GM19328 (cell line): ENCODE measurements around the gene SOCS2.

ENCODE experiments used
- ATAC-seq: cut with Tn5 transposase; IDR thresholded peaks from one replicate; pipeline ENCODE4 v1.9.1; 2021; ENCODE audit warnings: mild to moderate bottlenecking, moderate library complexity; ENCODE audit not compliant: unreplicated experiment

SOCS2 gene

DNA sequence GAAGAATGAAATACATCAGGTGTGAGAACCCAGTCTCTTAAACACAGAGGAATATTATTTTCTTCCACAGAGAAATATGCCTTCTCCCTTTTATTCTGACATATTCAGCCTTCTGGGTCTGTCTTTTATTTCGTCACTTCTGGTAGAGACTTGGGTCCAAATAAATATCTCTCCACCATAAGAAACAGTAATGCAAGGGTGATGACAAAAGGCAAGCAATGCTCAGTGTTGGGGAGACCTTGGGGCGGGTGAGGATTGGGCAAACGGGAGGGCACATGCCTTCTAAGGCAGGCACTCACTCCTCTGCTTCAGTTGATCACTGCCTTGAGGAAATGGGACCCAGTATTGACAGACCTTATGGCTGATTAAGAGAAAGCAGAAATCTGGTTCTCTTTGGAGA lies 6.7 kb upstream of the SOCS2 start:
- ATAC-seq = no peak

DNA sequence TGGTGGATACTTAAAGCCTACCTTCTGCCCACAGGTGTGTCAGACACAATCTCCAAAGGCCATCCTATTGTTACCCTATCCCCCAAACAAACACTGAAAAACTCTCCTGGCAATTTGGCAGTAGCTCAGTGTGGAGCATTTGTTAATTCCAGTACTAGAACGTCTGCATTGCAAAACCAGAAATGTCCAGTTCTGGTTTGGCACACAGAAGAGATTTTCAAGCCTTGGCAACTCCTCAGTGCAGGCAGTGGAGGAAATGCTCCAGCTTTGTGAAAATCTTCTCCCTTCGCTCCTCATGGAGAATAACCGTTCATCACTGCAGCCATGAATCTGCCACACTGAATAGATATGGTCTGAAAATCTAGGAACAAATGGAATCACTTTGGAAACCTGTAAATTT lies 5.3 kb upstream of the SOCS2 start:
- ATAC-seq = no peak

DNA sequence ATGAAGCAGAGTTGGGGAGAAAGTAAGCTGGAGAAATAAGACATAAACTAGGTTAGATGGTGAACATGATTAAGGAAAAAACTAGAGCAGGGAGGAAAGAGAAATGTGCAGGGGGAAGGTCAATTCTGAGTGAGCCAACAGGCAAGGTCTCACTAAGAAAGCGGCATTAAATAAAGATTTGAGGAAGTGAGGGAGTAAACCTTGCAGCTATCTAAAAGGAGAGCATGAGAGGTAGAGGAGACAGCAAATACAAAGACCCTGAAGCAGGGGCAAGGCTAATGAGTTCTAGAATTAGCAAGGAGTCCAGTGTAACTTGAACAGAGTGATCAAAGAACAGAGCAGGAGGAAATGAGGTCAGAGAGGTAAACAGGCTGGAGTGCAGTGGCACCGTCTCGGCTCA lies 4.4 kb upstream of the SOCS2 start:
- no peak for ATAC-seq

DNA sequence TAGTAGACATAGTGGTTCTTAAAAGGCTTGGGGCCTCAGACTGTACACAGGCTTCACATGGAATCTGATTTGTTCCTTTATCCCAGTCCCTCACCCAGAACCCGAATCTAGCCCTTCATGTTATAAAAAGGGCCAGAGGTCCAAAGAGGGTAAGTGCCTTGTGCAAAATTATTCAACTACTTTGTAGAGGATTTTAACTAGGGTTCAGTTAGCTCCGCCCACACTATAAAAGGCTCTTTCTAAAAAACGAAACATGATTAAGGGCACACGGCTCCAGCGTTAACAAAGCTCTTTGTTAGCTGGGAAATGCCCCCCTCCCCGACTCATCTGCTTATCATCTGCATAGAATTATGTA lies 3.2 kb upstream of the SOCS2 start:
- ATAC-seq = no peak

DNA sequence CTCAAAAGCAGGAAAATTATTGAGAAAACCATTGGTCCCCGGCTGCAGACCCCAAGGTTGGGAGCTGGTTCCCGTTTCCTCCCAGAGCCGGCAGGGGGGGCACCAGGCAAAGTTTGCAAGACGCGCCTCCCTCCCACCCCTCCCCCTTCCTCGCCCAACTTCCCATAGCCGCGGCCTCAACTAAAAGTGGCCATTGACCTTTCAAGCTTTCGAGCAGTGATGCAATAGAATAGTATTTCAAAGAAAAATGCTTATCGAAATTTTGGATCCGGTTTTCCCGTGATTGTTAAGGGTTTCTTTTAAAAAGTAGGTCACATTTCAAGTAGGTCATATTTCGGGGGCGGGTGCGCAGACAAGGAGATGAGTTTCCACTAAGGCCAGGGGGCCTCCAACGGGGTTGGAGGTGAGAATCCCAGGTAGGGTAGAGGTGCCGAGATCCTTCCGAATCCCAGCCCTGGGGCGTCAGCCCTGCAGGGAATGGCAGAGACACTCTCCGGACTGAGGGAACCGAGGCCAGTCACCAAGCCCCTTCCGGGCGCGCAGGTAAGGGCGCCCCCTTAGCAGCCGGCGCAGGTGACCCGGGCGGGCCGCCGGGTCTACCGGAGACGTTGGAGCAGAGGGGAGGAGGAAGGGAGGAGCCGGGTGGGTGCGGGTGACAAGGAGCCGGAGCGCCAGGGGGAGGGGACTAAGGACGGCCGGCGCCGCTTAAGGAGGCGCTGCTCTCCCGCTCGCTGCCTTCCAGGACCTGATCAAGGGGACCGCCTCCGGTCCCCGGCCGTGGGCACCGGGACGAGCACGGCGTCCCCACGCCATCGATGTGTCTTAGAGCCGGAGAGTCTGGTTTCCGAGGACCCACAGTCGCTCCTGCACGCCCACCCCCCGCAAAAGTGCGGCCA lies 2.6 kb upstream of the SOCS2 start:
- ATAC-seq = peak; percentile 41

DNA sequence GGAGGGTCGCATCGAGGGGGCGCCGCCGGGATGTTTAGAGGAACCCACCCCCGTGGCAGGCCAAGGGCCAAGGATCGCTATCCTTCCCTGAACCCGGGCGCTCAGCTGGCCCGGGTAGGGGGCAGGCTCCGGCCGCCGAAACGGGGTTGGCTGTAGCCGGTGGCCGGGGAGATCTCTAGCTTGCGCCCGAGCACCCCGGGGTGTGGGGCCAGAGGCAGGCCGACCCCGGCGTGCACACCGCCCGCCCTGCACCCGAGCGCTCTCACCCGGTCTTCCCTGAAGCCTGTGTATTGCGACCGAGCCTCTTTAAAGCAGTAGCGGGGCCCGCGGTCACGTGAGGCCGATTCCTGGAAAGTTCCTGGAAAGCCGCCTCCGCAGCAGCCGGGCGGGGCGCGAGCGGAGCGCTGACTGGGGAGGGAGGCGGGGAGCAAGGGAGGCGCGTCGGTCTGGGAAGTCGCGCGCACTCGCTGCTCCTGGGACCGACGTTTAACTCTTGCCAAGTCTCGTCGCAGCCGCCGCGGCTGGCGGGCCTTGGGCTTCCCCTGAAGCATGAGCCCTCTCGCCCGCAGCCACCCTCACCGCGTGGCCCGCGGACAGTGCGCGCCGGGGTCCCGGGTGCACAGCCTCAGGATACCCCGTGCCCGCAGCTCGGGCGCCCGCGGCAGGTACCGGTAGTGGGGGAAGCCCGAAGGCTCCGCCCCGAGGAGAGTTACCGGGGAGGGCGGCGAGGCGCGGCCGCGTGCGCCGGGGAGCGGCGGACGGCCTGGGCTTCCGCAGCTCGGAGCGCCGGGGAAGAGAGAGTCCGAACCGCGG lies 1.7 kb upstream of the SOCS2 start:
- ATAC-seq = peak; percentile 43

DNA sequence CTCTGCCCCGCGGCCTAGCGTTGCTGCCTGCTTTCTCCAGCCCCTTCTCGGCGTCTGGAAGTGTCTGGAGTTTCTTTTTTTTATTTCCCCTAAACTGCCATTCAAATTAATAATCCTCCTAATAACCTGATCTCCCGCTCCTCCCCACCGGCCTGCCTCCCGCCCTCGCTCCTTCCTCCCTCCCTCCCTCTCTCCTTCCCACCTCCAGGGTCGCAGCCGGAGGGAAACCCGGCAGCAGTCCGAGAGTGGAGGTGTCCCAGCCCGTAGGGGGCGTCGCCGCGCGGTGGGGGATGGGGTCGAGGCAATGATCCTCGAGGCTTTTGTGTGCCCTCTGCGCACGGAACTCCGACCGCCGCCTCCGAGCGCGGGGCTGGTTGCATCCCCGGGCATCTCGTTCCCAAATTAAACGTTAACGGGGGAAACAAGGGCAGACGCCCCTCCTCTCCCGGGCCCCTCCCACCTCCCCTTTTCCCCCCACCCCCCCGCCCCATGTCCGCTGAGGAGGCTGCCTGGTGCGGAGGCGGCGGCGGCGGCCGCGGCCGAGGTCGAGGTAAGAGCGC lies 1.0 kb upstream of the SOCS2 start:
- ATAC-seq = peak; percentile 10

DNA sequence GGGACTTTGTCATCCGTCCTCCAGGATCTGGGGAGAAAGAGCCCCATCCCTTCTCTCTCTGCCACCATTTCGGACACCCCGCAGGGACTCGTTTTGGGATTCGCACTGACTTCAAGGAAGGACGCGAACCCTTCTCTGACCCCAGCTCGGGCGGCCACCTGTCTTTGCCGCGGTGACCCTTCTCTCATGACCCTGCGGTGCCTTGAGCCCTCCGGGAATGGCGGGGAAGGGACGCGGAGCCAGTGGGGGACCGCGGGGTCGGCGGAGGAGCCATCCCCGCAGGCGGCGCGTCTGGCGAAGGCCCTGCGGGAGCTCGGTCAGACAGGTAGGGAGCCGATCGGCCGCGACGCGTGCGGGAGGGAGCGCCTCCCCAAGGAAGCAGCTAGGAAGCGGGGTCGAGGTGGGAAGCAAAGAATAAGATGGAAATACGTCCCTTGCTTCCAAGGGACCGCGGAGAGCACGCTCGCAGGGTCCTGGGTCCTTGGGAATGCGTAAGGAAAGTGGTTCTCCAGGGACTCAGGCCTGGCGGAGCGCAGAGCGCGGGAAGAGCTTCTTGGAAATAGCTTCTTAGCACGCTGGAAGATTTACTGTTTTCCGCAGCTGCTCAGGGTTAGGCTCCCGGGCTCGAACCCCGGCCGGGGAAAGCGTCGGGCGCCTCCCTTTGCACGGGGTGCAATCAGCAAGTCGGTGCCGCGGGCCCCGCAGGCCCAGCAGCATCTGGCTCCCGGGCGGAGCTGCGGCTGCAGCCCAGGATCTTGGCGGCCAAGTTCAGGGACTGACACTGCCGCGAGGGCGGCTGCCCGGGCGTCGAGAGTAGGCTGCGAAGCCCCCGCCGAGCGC lies 457 bp downstream of the SOCS2 start:
- no peak for ATAC-seq

DNA sequence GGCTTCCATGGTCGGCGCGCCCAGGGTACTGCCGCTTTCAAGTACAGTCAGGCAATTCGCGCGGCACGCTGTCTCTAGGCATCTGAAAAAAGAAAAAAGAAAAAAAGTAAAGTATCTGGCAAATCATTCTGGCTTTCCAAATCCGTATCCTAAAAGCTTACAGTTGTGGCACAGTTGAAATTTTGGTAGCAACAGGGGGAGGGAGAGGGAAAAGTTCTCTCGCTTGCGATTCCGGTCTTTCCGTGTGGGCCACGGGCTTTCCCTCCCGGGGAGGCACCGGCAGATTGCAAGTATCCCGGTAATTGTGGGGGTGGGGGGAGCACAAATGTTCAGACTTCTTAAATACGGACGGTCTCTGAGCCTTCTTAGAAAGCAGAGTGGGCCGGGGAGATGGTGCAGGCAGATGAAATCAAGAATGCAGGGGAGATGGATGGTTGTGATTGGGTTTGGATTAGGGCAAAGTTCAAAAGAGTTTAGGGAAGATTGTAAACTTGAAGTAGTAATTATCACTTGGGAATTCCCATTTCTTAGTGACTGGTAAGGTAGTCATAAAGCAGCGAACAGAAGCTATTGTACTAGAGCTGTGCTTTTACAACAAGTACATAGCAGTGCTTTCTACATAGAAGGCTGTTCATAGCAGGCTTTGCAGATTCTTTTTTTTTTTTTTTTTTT lies 1.2 kb downstream of the SOCS2 start:
- no peak for ATAC-seq

DNA sequence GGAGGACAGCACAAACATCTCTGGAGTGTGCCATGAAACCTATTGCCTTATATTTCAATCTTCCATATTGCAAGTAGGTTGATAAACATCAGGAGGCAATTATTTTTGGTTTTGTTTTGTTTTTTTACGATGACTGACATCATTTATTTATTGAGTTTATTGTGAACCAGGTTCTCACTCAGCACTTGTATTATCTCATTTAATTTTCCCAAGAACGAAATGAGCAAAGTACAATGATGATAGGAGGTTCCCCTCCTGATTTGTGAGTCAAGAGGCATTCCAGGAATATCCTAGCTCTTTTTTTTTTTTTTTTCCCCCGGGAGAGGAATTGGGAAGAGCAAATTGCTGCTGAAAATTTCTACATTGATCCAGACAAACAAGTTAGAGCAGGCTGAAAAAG lies 4.7 kb downstream of the SOCS2 start:
- ATAC-seq = no peak

DNA sequence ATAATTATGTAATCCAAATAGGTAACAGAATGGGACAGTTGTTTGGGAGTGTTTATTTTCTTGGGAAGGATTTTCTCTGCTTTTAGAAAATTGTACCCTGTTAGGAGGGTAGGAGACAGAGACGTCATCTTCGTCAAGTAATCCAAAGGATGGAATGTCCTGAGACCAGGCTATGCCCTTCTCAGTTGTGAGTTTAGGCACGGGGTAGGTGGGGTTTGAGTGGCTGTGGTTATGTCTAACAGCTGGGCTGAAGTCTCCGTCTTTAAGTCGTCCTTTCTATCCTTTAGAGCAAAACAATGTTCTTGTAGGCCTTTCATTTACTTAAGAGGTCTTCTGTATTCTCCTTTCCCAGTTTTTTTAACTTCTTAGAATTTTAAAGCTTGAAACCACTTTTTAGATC lies 5.7 kb downstream of the SOCS2 start:
- ATAC-seq = no peak

DNA sequence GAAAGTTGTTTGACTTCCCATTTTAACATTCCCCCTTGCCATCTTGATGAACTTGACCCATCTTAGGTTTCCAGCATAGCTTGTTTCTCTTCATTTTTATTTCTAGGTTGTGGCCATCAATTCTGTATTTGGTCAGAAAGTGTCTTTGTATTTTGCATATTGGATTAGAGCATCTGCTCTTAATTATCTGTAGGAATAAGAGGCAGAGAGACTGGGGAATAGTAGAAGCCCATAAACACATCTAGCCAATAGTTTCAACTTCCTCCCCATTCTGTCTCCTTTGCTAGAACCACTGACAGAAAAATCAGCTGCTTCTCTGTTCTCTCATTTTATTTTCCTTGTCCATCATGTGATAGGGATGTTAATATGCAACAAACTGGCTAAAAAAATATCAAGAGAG lies 8.2 kb downstream of the SOCS2 start:
- ATAC-seq = no peak

DNA sequence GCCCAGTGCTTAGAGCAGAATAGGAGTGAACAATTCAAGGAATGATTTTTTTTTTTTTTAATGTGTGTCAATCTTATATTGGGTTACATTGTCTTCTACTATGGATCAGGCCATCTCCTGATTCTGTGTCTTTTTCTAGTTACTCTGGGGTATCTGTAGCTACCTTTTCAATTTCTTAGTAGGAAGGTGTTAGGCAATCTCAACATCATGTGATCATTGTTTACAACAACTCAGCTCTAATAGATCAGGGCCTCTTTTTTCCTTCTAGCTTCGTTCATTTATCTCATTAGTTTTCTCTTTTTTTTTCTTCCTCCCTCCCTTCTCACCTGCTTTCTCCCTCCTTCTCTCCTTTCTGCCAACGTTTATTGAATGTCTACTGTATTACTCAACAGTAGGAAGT lies 8.9 kb downstream of the SOCS2 start:
- ATAC-seq = no peak

DNA sequence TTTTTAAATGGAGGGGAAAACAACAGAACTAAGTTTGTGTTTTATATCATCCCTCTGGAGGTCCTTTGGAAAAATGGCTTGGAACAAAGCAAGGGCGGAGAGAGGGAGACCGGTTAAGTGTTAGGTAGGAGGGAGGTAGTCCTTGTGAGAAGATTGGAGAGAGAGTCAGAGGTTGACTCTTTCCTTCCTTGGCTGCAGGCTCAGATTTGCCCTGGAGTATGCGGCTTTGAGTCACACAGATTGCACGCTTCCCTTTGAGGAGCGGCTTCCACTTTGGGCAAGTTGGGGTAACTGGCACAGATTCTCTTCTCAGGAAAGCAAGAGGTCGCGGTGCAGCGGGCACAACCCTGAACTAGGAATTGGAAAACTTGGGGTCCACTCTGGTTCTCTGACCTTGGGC lies 9.9 kb downstream of the SOCS2 start:
- ATAC-seq = no peak

DNA sequence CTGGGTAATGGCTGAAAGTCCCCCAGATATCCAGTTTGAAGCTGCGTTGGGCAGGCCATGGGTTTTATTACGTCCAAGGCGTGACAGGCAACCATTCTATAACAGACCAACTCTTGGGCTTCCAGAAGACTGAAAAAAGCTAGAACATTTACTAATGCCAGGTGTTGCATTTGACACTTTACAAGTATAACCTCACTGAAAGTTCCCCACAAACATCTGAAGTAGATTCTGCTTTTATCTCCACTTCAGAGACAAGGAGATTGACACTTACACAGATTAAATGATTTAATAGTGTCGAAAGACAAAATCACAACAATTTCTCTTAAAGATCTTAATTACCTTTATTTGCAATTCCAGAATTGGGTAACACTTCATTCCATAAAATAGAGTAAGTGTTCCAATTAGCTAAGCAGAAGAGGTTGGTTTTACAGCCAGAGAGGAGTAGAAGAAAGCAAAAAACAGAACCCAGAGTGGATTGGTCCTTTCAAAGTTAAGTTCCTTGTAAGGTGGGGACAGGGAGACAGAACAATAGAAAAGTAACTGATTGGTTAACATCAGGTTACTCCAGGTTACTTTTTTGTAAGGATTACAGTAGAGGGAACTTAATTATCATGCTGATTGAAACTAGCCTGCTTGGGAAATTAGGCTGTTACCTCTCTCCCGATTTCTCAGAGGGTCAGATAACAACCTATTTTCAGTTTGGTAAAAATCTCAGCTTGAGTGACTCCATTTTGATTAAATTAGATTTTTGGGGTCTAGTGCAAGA lies 11.3 kb downstream of the SOCS2 start:
- ATAC-seq = no peak

DNA sequence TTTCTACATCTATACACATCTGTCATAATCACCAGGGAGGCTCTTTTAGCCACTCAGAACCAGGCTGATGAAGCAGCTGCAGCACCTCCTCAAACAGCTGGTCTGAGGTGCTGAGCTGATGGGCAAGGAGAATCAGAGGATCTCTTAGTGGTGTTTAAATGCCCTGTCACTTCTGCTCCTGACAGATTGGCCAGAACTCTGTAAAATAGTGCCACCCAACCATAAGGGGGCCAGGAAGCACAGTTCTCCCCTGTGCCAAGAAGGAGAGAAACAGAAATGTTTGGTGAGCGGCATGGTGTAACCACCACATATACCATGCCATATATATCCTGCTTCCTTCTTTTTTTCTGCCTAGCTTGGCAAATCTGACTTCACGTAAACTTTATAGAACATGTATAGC lies 12.8 kb downstream of the SOCS2 start:
- no peak for ATAC-seq

DNA sequence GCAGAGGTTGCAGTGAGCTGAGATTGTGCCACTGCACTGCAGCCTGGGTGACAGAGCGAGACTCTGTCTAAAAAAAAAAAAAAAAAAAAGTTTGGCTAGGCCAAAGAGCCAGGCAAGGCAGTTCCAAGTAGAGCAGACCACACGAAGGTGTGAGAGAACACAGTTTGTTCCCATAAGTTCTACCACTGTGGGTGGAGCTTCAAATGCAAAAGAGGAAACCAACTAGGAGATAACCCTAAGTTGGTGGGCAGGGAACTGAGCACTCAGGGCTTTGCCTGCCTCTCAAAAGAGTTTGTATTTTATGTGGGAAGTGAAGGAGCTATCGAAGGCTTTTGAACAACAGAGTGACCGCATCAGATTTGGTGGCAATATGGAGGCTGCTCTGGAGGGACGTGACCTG lies 15.1 kb downstream of the SOCS2 start:
- ATAC-seq = no peak

DNA sequence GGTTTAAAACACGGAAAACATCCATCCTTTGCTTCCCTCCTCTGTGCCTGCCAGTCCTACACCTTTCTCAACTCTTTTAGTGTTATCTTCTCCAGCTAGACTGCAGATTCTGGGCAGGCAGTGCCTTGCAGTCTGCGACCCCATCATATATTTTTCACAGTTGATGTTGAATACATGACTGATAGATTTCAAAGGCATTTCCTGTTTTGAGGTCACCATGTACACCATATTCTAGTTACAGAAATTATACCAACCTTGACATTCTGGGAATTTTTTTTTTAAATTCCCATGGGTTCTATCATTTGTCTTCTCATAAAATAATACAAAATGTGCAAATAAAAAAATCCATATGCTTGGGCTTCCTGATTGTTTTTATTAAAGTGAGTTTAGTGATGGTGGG lies 16.6 kb downstream of the SOCS2 start:
- no peak for ATAC-seq

DNA sequence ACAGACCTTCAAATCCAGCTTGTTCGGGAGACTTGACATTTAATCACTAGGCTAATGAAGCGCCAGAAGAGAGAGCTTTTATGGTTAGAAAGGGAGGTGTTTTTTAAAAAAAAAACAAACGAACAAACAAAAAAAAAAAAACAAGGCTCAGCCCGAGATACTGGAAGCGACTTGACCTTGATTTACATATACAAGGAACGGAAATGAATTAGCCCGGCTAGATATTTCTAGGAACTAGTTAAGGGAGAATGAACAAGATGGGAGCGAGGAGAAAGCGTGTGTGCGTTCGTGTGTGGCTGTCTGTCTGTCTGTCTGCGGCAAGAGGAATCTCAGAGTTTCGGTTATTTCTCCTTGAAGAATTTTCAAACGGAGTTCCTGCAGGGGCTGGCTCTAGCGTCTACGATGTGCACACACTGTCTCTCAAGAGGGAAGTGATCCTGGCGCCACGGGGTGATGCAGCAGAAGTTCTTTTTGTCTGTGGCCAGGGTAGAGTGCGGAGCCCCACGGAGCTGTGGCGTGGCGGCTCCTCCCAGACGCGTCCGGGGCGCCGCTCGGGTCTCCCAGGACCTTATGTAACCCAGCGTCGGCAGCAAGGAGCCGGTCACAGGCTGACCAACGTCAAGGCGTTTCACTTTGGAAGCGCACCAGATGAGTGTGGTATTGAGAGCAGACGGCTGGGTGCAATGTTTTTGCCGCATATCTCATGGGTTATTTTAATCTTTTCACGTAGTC lies 18.8 kb downstream of the SOCS2 start:
- ATAC-seq = peak; percentile 73
